IPS-20b (cell line): ENCODE data around the gene PRPF19.

Experiments
- H3K27ac ChIP-seq: one replicate; pipeline ENCODE4 v1.5.1; 2013; ENCODE audit warnings: low read length
- H3K27me3 ChIP-seq: 2 replicates; pipeline ENCODE4 v1.6.1; 2013; ENCODE audit warnings: mild to moderate bottlenecking, low read length, inconsistent platforms; ENCODE audit not compliant: insufficient read depth
- H3K36me3 ChIP-seq: 2 replicates; pipeline ENCODE4 v1.6.1; 2013; ENCODE audit warnings: low read depth, mild to moderate bottlenecking, inconsistent platforms, low read length, moderate library complexity; ENCODE audit not compliant: insufficient read depth
- H3K4me1 ChIP-seq: 2 replicates; pipeline ENCODE4 v1.6.1; 2013; ENCODE audit warnings: mild to moderate bottlenecking, control low read depth, inconsistent platforms, low read length, moderate library complexity; ENCODE audit not compliant: insufficient read depth
- H3K4me3 ChIP-seq: 2 replicates; pipeline ENCODE4 v1.5.1; 2013; ENCODE audit warnings: mild to moderate bottlenecking, low read length, inconsistent platforms
- H3K9ac ChIP-seq: 2 replicates; pipeline ENCODE4 v1.6.1; 2013; ENCODE audit warnings: low read depth, mild to moderate bottlenecking, inconsistent platforms, low read length, moderate library complexity
- H3K9me3 ChIP-seq: 2 replicates; pipeline ENCODE4 v1.6.1; 2013; ENCODE audit warnings: mild to moderate bottlenecking, low read depth, low read length, inconsistent platforms; ENCODE audit not compliant: insufficient read depth

PRPF19 gene

DNA sequence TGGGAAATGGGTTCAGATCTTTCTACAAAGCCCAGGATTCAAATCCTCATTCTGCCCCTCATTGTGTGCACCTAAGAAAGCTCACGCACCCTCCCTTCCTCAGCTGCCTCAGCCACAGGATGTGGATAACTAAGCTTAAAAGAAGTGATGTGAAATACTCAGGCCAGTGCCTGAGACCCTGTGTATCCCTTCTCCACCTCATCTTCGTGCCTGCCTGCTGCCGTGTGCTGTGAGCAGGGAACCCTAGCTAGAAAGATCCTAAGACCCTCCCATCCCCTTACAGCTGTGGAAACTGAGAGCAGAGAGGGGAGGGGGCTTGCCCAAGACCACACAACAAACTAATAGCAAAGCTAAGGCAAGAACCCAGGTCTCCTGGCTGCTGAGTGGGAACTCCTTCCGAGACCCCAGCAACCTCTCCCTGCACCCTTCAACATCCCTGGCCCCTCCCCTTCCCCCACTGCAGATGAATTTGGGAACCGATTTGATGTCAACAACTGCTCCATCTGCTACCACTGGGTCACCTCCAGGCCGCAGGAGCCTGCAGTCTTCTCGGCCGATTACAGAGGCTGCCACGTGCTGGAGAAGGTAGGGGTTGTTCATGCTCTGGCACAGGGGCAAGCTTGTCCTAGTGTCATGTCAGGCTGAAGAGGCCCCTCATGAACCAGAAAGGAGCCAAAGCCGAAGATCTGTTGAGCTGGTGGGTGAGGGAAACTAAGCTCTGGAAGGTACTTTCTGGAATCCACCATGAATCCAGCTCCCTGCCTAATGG lies 37.5 kb downstream of the PRPF19 start:
- H3K9me3 ChIP-seq, result no peaks in the 10 kb centered on the region
- H3K36me3 ChIP-seq, result no peaks in the 10 kb centered on the region
- H3K27me3 ChIP-seq, result no peaks in the 10 kb centered on the region
- H3K4me3 ChIP-seq, result no peak overlapping the region
- no peaks in the 10 kb centered on the region for H3K4me1 ChIP-seq
- H3K9ac ChIP-seq, result no peak overlapping the region
- no peak overlapping the region for H3K27ac ChIP-seq

DNA sequence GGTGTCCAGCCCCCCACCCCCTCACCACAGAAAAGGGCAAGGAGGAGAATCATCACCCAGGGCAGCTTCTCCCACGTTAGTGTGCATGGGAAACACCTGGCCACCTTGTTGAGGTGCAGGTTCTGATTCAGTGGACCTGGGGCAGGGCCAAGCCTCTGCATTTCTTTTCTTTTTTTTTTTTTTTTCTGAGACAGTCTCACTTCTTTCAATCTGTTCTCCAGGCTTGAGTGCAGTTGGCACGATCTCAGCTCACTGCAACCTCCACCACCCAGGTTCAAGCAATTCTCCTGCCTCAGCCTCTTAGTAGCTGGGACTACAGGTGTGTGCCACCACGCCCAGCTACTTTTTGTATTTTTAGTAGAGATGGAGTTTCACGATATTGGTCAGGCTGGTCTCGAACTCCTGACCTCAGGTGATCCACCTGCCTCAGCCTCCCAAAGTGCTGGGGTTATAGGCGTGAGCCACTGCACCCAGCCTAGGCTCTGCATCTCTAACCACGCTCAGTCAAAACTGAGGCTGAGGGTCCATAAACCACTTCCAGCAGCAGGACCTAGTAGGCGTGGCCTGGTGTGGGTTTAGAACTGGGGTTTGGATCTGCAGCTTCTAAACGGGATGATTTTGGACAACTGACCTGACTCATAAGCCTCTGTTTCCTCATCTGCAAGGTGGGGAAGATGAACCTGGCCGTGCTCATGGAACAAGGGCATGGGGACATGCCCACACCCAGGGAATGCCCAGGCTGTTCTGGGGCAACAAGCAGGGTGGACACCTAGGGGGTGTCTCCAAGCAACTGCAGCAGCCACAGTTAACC lies 38.3 kb downstream of the PRPF19 start:
- no peak overlapping the region for H3K27ac ChIP-seq
- no peaks in the 10 kb centered on the region for H3K4me1 ChIP-seq
- no peak overlapping the region for H3K4me3 ChIP-seq
- no peaks in the 10 kb centered on the region for H3K36me3 ChIP-seq
- no peaks in the 10 kb centered on the region for H3K27me3 ChIP-seq
- no peaks in the 10 kb centered on the region for H3K9me3 ChIP-seq
- no peak overlapping the region for H3K9ac ChIP-seq

DNA sequence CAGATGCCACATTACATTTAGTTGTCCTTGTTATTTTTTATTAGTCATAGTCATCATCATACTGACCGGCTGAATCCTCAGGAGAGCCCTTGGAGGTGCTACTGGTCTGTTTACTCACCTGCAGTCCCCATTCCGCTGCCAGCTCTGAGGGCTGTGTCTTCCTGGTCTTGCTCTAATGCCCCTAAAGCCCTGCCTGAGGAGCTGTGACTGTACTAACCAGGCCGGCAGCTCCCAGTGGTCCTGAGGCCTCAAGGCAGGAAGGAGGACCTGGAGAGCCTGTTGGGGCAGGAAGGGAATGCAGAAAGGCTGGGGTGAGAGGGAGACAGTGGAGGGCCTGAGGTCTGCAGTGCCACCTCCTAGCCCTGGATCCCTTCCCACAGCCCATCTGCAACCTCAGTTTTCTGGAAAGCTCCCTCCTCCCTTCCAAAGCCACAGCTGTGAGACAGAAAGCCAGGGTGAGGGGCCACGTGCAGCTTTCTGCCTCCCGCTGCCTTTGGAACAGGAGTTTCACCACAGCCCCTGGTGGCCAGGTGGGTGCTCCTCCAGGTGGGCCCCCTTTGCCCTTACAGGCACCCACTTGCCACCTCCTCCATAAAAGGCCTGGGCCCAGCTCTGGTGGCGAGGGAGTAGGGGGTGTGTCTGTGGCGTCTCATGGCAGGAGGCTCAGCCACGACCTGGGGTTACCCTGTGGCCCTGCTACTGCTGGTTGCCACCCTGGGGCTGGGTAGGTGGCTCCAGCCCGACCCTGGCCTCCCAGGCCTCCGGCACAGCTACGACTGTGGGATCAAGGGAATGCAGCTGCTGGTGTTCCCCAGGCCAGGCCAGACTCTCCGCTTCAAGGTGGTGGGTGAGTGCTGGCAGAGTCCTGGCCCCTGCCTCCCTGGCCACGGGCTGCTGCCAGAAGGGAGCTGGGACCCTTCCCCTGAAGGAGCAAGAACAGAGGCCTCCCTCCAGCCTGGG lies 39.2 kb downstream of the PRPF19 start, which contains the start of gene ZP1:
Gene ZP1 (plus strand): TSS at position 632 of the 960 bp plus-strand sequence. CDS start 20 bp downstream, at position 652.
- no peaks in the 10 kb centered on the region for H3K36me3 ChIP-seq
- no peaks in the 10 kb centered on the region for H3K27me3 ChIP-seq
- no peak within 1 kb of the TSS for H3K4me3 ChIP-seq
- H3K4me1 ChIP-seq, result no peaks in the 10 kb centered on the region
- H3K9ac ChIP-seq, result no peak within 1 kb of the TSS
- no peak within 1 kb of the TSS for H3K27ac ChIP-seq
- H3K9me3 ChIP-seq, result no peaks in the 10 kb centered on the region

DNA sequence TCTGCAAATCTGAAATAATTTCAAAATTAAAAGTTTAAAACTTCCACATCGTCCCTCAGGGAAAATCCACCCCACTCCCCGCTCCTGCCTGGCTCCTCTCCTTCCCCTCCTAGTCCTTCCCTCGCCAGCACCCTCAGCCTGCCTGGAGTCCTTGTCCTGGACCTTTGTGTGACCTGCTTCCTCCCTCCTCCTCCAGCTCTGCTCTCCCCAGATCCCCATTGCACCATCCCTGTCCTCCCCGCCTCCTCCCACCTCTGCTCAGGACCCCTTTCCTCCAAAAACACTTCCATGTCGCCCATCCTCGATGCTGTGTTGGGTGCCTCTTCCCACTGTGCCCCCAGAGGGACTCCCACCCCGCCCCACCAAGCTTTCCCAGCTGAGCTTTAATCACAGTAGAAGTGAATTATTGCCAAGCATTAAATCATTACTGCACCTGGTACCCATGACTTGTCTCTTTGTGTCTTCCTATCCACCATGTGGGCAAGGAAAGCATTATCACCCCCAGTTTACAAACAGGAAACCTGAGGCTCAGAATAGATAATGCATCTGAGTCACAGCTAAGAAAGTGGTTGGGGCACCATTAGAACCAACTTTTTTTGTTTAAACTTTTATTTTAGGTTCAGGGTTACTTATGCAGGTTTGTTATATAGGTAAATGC lies 41.4 kb downstream of the PRPF19 start:
- H3K4me3 ChIP-seq, result no peak overlapping the region
- H3K4me1 ChIP-seq, result no peaks in the 10 kb centered on the region
- no peak overlapping the region for H3K27ac ChIP-seq
- H3K9ac ChIP-seq, result no peak overlapping the region
- H3K27me3 ChIP-seq, result no peaks in the 10 kb centered on the region
- H3K36me3 ChIP-seq, result no peaks in the 10 kb centered on the region
- no peaks in the 10 kb centered on the region for H3K9me3 ChIP-seq

DNA sequence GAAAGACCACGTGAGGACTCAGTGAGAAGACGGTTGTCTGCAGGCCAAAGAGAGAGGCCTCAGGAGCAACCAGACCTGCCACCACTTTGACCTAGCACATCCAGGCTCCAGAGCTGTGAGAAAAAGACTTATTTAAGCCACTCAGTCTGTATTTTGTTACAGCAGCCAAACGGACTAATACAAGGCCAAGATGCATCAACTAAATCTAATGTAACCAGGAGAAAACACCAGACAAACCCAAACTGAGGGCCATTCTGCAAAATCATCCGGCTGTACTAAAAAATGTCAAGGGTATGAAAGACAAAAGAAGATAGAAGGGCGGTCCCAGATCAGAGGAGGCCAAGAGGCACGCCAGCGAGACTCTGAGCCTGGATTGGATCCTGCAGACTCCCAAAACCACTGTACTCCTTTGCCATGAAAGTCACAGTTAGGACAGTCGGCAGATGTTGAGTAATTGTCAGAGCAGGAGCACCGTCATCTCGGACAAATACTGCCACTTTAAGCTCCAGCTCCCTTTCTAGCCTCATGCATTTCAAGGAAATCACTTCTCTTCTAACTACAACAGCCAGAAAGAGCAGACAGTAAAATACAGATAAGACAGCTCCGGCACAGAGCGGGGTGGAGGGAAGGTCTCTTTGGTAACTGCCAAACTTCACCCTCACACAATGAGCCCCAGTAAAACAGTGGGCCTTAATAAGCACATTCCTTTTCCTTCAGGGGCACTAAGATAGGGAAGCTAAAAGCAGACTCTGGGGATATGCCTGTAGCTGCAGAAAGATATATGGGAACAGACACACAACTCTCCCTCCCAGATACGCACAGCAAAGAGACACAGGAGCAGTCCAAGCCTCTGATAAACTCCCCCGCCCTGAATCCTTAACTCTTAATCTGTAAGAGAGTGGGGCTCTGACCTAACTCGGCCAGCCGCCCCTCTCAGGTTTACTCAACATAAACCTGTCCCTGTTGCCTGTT lies 42.5 kb downstream of the PRPF19 start:
- Histone ChIP-seq H3K36me3 (no peaks in the 10 kb centered on the region), H3K9ac (no peak overlapping the region), H3K9me3 (no peaks in the 10 kb centered on the region), H3K4me1 (no peaks in the 10 kb centered on the region), H3K27ac (no peak overlapping the region), H3K27me3 (no peaks in the 10 kb centered on the region), H3K4me3 (no peak overlapping the region)

DNA sequence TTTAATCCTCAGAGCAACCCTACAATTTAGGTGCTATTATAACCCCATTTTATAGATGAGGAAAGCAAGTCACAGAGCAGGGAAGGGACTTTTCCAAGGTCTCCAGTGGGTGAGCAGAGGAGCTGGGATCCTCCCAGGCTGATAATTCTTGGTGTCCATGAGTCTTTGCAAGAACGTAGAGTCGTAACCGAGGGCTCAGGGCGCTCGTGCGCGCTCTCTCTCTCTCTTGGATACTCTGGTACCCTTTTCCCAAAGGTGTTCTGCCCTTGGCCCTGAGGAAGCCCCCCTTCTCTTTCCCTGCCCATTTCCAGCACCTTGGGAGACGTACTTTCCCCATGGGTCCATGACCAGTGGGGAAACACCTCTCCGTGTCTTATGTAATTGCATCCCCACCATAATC lies 44.2 kb downstream of the PRPF19 start:
- no peak overlapping the region for H3K4me3 ChIP-seq
- no peaks in the 10 kb centered on the region for H3K36me3 ChIP-seq
- no peak overlapping the region for H3K27ac ChIP-seq
- H3K4me1 ChIP-seq, result no peaks in the 10 kb centered on the region
- no peaks in the 10 kb centered on the region for H3K27me3 ChIP-seq
- H3K9ac ChIP-seq, result no peak overlapping the region
- H3K9me3 ChIP-seq, result no peaks in the 10 kb centered on the region

DNA sequence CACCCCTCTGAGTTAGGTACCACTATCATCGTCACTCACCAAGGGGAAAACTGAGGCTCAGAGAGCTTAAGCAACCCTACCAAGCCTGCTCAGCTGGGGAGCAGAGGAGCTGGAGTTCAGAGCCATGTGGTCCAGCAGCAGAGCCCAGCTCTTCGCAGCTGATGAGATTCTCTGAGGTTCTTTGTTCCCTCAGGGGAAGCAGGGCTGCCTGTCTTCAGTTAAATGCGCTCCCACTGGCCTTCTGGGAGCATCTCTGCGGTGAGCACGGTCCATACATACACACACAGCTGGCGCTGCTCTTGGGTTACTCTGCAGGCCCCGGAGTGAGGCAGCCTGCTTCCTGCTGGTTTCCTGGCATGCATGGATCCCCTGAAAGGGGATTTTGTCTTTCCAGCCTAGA lies 45.4 kb downstream of the PRPF19 start:
- Histone ChIP-seq H3K36me3 (no peaks in the 10 kb centered on the region), H3K9me3 (no peaks in the 10 kb centered on the region), H3K9ac (no peak overlapping the region), H3K27ac (no peak overlapping the region), H3K4me3 (no peak overlapping the region), H3K27me3 (no peaks in the 10 kb centered on the region), H3K4me1 (no peaks in the 10 kb centered on the region)

DNA sequence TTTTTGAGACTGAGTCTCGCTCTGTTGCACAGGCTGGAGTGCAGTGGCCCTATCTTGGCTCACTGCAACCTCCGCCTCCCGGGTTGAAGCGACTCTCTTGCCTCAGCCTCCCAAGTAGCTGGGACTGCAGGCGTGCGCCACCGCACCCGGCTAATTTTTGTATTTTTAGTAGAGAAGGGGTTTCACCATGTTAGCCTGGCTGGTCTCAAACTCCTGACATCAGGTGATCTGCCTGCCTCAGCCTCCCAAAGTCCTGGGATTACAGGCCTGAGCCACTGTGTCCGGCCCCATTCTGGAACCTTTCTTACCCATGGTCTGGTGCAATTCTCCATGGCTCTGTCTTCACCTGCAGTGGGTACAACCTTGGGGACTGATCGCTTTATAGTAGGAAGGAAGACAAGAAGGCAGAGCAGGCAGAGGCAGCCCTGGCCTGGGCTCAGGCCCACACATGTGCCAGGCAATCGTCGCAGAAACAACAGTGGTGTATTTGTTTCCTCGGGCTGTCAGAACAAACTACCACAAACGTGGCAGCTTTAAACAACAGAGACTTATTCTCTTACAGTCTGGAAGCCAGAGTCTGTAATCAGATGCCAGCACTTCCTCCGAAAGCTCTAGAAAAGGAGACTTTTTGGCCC lies 46.7 kb downstream of the PRPF19 start:
- Histone ChIP-seq H3K36me3 (no peaks in the 10 kb centered on the region), H3K4me1 (no peaks in the 10 kb centered on the region), H3K27ac (no peak overlapping the region), H3K4me3 (no peak overlapping the region), H3K9ac (no peak overlapping the region), H3K9me3 (no peaks in the 10 kb centered on the region), H3K27me3 (peaks cover 10% of the 10 kb centered on the region; the same call in 1 of the 2 replicates)

DNA sequence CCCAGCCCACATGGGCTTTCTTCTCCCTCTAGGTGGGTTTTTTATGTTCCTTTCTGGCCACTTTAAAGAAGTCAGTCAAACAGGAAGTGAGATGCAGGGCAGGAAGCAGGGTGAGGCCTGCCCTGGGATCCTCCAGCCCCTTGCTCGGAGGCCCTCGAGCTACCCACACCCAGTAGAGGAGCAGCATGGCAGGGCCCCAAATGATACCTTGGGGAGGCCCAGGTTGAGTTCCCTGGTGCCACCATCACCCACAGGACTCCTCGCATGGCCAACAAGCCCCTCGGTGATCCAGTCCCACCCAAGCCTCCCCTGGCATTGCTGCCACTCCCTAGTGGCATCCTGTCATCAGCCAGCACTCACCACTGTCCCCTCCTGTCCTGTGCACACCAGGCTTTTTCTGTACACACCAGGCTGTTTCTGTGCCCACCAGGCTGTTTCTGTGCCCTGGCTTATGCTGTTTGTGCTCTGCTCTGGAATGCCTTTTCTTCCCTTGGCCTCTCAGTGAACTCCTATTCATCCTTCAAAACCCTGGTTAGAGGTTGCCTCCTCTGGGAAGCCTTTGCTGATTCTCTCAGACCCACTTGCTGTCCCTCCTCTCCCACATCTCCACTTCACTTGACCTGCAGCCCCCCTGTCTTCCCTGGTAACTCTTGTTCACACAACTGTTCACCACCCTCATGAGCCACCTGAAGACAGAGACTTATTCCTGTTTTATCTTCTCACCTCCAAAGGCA lies 47.5 kb downstream of the PRPF19 start:
- Histone ChIP-seq H3K27me3 (peaks cover 18% of the 10 kb centered on the region), H3K4me3 (no peak overlapping the region), H3K27ac (no peak overlapping the region), H3K9ac (no peak overlapping the region), H3K9me3 (no peaks in the 10 kb centered on the region), H3K4me1 (no peaks in the 10 kb centered on the region), H3K36me3 (no peaks in the 10 kb centered on the region)
